GM19240 (cell line): Measurements from ENCODE around the gene SPA17.

Experiments used
- DNase-seq: peaks from one replicate; pipeline ENCODE4 v3.0.0; 2011; ENCODE audit warnings: low spot score; ENCODE audit not compliant: insufficient read length

Gene SPA17

GRCh38 chr11:124662106-124662505 is 11.6 kb upstream of the SPA17 start:
- no peak for DNase-seq

GRCh38 chr11:124663861-124664260 is 9.8 kb upstream of the SPA17 start:
- no peak for DNase-seq

- no peak for DNase-seq
Measured at GRCh38 chr11:124667601-124668000, 6.1 kb upstream of the SPA17 start.

DNA sequence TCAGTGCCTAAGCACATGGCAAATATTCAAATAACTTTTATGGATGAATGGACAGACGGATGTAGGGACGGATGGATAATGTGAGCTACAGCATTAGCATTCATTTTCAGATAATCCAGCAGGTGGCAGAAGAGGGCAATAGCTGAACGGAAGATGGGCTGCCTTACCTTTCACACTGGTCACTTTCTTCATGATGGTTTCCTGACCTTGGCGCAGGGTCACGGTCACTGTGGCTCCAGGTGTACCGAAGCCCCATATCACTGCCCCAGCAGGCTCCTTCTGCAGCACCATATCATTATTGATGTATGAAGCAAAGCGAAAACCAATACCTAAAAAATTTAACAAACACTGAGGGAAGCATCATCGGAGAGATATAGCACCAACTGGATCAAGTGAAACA is 4.5 kb upstream of the SPA17 start:
- DNase-seq, result peak; percentile 39

DNA sequence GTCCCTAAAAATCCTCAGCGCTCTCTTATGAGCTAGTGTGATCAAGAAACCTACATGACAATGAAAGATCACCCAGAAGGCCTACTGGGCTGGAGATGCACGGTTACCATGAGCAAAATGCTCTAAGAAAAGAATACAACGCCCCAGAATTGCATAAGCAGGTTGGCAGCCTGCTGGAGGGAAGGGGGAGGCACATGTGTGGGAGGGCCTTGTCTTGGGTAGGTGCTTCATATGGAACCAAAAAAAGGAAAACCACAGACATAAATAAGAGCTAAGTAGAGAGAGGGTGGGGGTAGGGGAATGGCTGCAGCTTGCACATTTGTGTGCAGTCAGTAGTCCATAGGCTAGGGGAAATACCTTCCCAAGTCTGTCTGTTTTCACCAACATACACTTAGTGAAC is 3.0 kb upstream of the SPA17 start:
- no peak for DNase-seq

DNA sequence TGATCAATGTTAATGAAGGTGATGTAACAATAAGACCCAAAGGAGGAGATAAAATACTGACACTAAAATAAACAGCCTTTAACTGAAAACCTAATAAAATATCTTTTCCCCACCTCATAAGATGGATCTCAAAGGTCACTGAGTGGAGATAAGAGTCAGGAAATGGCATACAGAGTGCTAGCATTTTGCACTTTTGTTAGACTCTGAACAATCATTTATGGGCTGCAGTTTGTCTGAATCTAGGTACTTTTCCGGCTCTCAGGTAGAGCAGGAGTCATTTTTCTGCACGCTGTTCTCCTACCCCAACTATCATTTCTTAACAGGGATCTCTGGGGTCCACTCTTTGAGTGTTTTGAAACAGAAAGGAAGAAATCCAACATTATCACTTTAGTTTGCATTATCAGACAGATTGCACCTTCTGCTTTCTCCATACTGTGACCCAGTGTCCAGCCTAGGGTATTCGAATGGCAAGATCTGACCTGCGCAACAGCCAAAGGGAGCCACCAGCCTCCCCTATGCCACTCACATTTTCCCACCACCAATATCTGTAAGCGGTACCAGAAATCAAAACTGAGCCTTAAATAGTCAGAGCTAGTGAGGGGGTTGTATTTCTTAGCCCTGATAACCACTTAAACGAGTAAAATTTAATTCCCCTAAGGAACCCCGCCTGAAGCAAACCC is 1.0 kb upstream of the SPA17 start:
- DNase-seq, result no peak

DNA sequence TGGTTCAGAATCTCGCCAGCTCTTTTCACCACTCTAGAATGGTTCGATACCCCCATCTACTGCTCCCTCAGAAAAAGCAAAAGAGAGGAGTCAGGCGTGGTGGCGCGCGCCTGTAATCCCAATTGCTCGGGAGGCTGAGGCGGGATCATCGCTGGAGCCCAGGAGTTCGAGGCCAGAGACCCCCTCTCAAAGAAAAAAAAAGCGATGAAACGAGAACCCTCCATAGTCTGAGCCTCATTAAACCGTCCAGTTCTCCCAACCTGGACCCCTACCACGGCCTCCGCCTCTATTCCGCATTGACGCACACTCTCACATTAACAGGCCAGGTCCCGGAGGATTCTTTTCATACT is 439 bp downstream of the SPA17 start:
- DNase-seq, result no peak

- no peak for DNase-seq
Measured at GRCh38 chr11:124674571-124674970, 867 bp downstream of the SPA17 start.

- no peak for DNase-seq
Measured at GRCh38 chr11:124676386-124676785, 2.7 kb downstream of the SPA17 start.

DNA sequence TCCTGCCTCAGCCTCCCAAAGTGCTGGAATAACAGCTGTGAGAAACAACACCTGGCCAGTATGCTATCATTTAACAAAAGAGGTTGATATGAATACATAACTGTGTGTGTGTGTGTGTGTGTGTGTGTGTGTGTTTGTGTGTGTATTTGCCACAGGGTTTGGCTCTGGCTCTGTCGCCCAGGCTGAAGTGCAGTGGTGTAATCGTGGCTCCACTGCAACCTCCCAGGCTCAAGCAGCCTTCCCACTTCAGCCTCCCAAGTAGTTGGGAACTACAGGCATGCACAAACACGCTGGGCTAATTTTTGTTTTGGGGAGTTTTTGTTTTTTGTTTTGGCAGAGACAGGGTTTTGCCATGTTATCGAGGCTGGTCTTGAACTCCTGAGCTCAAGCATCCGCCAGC is 4.7 kb downstream of the SPA17 start:
- DNase-seq, result no peak

DNA sequence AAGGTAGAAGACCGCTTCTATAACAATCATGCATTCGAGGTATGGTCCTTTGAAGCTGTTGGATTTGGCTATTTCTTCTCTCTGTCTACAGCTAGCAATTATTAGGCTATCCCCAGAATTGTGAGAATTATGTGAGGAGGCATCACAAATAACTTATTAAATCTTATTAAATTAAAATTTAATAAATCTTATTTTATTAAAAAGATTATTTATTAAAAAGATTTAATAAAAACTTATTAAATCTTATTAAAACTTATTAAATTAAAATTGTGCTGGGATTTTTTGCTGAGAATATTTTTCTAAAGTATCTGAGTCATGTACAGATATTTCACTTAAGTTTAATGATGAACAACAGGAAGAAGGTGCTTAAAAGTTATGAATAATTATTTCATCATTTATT is 7.7 kb downstream of the SPA17 start:
- no peak for DNase-seq

- no peak for DNase-seq
Measured at GRCh38 chr11:124682443-124682842, 8.7 kb downstream of the SPA17 start.

DNA sequence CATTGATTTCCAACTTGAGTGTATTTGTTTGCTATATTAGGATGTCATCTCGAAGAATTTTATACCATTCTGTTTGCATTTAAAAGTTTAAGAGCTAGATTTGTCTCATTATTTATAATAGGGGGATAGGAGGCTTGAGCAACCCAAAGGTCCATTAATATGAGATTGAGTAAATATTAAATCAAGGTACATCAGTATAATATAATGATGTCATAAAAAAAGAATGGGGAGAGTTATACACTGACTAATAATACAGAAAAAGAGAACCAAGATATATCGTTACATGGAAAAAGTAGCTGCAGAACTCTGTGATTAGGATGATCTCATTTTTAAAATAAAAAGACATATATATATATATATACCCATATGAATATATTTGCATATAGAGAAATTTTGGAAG is 19.4 kb downstream of the SPA17 start:
- no peak for DNase-seq

GRCh38 chr11:124699547-124699946 is 25.8 kb downstream of the SPA17 start:
- no peak for DNase-seq

GRCh38 chr11:124700028-124700427 is 26.3 kb downstream of the SPA17 start:
- no peak for DNase-seq

GRCh38 chr11:124707829-124708228 is 34.1 kb downstream of the SPA17 start:
- no peak for DNase-seq

DNA sequence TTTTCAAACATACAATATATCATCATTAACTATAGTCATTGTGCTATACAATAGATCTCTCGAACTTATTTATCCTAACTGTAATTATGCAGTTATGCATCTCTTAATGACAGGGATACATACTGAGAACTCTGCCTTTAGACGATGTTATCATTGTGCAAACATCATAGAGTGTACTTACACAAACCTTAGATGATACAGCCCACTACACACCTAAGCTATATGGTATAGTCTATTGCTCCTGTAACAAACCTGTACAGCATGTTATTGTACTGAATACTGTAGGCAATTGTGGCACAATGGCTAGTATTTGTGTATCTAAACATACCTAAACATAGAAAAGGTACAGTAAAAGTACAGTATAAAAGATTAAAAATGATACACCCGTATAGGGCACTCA is 38.7 kb downstream of the SPA17 start:
- no peak for DNase-seq

GRCh38 chr11:124716591-124716990 is 42.9 kb downstream of the SPA17 start:
- DNase-seq, result no peak

- no peak for DNase-seq
Measured at GRCh38 chr11:124717421-124717785, 43.7 kb downstream of the SPA17 start.

- no peak for DNase-seq
Measured at GRCh38 chr11:124717786-124718651, 44.3 kb downstream of the SPA17 start.

- DNase-seq, result no peak
Measured at GRCh38 chr11:124718801-124719200, 45.1 kb downstream of the SPA17 start.

- no peak for DNase-seq
Measured at GRCh38 chr11:124719534-124719933, 45.8 kb downstream of the SPA17 start.

- no peak for DNase-seq
Measured at GRCh38 chr11:124722176-124722575, 48.5 kb downstream of the SPA17 start.
